22Rv1 (cell line): ENCODE data around the gene CYP39A1.

Experiments used
- H3K27ac ChIP-seq: fragments of 450-650 bp; 2 replicates; pipeline ENCODE4 v1.5.1; 2017
- ZFX ChIP-seq: fragments of 450-650 bp; IDR thresholded peaks from 2 replicates; pipeline ENCODE4 v1.6.1; 2017; ENCODE audit warnings: antibody characterized with exemption, borderline replicate concordance
- TF ChIP-seq, protein P1 (sequence below): fragments of 450-650 bp; IDR thresholded peaks from 2 replicates; pipeline ENCODE4 v1.5.1; 2017; ENCODE audit warnings: mild to moderate bottlenecking

Gene CYP39A1

DNA sequence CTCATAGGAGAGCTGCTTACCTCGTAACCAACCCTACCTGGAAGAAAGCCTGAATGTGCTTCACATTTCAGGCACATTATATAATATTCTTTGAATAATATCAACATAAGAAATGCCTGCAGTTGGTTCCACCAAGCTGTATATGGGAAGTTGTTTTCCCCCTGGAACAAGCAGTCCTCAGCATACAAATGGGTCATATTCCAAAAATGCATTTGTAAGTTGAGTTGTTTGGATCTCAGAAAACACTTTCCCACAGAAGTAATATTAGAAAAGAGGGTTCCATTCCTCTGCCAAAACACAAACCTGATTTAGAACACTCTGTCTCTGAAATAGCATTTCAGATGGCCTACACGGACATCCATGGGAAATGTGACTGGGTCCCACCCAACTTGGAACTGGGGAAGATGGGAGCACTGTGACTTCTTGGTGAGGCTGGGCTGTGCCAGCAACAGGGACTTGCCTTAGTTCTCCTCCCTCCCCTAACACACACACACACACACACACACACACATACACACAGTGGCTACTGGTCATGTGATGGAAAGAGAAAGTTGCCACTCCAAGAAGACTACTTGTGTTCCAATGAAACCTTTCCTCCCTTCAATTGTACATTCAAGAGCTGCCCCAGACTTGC lies 150.0 kb downstream of the CYP39A1 start:
- H3K27ac ChIP-seq, result no peak overlapping the region
- no peak for TF ChIP-seq ZFX
- TF ChIP-seq, protein P1, sequence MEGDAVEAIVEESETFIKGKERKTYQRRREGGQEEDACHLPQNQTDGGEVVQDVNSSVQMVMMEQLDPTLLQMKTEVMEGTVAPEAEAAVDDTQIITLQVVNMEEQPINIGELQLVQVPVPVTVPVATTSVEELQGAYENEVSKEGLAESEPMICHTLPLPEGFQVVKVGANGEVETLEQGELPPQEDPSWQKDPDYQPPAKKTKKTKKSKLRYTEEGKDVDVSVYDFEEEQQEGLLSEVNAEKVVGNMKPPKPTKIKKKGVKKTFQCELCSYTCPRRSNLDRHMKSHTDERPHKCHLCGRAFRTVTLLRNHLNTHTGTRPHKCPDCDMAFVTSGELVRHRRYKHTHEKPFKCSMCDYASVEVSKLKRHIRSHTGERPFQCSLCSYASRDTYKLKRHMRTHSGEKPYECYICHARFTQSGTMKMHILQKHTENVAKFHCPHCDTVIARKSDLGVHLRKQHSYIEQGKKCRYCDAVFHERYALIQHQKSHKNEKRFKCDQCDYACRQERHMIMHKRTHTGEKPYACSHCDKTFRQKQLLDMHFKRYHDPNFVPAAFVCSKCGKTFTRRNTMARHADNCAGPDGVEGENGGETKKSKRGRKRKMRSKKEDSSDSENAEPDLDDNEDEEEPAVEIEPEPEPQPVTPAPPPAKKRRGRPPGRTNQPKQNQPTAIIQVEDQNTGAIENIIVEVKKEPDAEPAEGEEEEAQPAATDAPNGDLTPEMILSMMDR, result no peak

DNA sequence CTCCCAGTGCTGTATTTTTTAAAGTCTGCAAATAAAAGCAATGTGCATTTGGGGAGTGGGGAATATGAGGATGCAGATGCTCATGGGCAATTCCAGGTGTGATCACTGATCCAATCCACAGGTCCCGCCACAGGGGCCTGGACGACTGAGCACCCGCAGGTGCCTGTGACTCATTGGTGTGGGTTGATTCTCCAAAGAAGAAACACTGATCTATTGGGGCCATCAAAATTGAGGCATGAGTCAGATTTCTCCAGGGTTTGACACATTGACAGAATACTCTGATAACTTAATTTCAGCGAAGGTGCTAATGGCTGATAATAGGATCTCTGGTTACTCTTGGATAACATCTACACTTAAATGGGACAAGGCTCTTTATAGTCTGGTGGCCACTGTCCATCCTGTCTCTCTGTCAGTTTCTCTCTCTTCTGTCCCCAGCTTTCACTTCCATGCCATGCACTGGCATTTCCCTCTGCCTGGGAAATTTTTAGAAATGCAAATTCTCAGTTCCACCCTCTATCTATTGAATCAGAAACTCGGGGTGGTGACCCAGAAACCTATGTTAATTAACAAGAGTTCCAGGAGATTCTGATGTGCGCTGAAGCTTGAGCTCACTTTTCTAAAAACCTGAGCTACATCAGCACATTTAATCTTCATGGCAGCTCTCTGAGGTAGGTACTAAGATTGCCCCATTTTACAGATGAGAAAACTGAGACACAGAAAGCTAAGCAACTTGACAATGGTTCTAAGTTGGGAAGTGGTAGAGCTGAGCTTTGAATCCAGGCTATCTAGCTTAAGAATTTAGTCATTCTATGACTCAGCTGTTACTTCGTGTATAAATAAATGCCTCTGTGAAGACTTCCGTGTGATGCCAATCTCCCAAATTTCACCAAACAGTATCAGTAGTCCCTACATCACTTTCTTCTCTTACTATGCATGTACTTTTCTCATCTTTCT lies 151.2 kb downstream of the CYP39A1 start:
- no peak overlapping the region for H3K27ac ChIP-seq
- TF ChIP-seq, protein P1, result no peak
- TF ChIP-seq ZFX, result no peak

DNA sequence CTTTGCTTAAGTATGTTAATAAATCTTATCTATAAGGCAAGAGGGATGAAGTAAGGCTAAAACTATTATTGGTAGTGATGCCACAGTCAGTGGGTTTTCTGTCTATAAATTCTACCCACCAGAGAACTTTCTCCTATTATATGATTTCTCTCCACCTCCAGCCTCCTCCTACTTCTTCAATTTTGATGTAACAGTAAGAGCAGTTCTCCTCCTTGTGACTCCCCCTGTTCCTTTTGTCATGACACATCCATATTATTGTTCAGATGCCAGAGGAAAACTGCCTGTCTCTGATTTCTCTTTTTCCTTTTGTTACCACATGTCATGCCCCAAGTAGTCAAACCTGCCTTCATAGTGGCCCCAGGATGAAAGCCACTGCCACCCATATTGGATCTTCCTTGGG lies 152.2 kb downstream of the CYP39A1 start:
- TF ChIP-seq, protein P1, result no peak
- no peak for TF ChIP-seq ZFX
- H3K27ac ChIP-seq, result no peak overlapping the region
